Midbrain (tissue), 1 donor: ENCODE measurements around the gene FEV.

Source experiments
- DNase-seq: peaks from one replicate; lab custom pipeline; 2025; lab: John Stamatoyannopoulos, UW

The FEV gene

GRCh38 chr2:218985021-218985324, at the start of gene FEV:
FEV (minus strand) TSS chr2:218985184; CDS start chr2:218985075, 109 bp downstream.
- no peak for DNase-seq

DNA sequence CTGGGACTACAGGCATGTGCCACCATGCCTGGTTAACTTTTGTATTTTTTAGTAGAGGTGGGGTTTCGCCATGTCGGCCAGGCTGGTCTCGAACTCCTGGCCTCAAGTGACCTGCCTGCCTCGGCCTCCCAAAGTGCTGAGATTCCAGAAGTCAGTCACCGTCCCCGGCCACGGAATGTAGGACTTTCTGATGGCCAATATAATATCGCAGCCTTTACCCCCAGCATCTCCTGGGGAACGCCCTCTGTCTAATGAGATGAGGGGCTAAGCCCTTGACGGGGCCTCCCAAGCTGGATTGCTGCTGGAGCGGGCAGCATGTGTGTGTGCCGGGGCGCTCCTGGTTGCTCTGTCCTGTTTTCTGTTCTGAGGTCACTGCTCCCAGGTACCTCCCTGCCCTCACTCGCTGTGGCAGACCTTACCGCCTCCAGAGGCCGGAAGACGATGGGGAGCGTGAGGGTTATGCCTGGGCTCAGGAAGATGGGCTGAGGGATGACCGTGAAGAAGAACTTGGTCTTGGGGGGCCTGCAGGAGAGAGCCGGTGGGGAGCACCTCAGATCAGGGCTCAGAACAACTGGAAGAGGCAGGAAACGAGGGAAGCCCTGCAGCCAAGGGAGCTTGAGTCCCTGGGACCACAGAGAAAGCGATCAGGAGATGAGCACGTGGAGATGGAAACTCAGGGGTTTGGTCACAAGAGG, 47.2 kb upstream of the FEV start:
- DNase-seq, result no peak

DNA sequence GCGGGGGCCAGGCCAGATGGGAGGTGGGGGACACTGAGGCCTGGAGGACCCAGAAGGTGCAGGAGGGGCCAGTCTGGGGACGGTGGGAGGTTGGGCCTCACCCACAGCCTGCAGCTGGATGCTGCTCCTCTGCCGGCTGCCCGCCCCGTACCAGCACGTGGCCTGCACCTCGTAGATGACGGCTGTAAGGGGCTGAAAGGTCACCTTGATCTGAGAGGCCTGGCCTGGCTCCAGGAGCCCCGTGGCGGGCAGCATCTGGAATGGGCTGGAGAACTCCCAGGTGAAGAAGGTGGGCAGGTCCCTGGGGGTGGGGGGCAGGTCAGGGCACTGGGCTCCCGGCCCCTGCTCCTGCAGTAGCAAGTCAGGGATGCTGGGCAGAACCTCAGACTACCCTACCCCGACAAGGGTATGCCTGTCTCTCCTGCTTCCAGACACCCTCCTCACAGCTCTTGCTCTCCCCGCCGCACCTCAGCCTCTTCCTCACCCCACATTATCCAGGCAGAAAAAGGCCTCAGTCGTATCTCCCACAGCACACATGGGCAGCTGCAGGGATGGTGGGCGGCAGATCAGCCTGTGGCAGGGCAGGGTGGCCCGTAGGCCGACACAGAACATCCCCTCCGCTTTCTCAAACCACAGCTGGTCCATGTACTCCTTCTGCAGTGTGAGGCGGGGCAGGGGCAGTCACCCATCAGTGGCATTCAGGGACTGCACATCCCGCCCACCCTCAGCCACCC, 46.2 kb upstream of the FEV start:
- no peak for DNase-seq

DNA sequence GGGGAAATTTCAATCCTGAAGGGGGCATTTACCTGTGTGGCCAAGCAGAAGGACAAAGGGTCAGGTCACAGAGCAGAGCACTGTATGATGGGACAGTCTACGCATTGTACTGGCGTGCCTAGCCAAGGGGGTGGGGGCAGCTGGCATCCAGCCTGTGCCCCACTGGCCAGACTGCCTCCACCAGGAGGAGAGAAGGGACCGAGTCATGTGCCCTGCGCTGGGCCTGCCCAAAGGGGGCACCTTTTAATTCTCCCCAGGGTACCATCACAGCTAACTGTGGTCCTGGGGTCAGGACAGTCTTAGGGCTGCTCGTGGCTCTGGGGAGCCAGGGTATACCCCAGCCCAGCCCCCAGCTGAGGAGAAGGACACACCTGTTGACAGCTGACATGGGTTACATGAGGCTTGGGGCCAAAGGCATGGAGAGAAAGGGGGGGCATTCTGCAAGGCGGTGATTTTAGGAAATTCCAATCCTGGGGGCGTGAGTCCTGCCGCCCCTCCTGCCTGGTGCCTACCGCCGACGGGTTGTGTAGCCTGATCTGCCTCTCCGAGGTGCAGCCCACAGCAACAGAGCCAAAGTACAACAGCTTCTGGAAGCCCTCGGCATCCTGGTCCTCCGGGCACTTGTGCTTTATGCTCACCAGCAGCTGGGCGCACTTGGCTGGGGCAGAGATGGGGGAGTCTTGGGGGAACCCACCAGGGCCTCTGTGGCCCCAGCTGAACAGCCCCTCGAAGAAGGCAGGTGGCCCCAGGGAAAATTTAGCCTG, 45.4 kb upstream of the FEV start:
- DNase-seq, result no peak

- peak; percentile 79 for DNase-seq
Observed at GRCh38 chr2:219029829-219030165, 44.8 kb upstream of the FEV start.

DNA sequence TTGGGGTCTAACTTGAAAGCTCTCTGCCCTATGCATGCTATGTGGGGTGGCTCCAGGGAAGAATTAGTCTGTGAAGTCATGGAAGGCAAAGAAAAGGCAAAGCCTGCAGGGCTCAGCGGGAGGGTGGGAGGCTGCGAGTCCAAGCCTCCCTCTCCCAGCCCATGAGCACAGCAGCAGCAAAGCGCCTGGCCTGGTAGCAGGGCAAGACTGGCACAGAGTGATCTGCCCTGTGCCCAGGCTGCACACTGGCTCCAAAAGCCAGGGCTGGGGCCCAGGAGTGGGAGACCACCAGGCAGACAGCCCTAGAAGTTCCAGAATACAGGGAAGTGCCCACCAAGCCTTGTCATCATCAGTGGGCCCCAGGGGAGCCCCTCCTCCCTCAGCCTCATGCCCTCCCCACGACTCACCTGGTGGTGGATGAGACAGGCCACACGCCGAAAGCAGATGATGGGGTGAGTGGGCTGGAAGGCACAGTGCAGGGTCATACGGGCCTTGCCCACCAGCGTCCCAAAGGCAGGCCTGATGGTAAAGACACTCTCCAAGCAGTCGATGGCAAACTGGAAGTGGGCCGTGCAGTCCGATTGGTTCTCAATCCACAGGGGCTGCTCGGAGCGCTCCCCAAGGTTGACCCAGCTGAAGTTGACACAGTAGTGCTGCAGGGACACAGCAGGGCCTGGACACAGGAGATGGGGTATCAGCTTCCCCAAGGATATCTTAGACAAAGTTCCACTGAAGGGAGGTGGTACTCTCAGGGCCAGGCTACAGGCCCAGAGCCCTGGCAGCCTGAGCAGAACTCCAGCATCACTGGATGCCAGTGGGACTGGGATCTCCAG, 44.2 kb upstream of the FEV start:
- DNase-seq, result no peak

GRCh38 chr2:219028141-219028540, 43.2 kb upstream of the FEV start:
- no peak for DNase-seq

GRCh38 chr2:219027511-219028055, 42.6 kb upstream of the FEV start:
- no peak for DNase-seq

DNA sequence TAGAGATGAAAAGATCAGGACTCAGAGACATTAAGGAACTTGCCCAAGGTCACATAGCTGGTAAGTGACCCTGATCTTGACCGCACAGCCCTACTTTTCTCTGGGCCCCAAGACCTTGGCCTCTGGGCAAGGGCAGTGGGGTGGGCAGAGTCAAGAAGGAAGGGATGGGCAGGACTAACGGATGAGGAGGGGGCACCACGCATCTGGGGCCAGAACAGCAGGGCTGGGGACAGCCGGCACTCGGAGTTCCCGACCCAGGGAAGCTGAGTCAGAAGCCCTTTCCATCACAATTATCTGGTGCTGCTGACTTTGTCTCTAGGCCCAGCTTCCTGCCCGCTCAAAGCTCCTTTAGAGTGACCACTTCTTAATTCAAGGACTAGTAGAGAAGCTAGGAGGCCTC, 42.0 kb upstream of the FEV start:
- no peak for DNase-seq

DNA sequence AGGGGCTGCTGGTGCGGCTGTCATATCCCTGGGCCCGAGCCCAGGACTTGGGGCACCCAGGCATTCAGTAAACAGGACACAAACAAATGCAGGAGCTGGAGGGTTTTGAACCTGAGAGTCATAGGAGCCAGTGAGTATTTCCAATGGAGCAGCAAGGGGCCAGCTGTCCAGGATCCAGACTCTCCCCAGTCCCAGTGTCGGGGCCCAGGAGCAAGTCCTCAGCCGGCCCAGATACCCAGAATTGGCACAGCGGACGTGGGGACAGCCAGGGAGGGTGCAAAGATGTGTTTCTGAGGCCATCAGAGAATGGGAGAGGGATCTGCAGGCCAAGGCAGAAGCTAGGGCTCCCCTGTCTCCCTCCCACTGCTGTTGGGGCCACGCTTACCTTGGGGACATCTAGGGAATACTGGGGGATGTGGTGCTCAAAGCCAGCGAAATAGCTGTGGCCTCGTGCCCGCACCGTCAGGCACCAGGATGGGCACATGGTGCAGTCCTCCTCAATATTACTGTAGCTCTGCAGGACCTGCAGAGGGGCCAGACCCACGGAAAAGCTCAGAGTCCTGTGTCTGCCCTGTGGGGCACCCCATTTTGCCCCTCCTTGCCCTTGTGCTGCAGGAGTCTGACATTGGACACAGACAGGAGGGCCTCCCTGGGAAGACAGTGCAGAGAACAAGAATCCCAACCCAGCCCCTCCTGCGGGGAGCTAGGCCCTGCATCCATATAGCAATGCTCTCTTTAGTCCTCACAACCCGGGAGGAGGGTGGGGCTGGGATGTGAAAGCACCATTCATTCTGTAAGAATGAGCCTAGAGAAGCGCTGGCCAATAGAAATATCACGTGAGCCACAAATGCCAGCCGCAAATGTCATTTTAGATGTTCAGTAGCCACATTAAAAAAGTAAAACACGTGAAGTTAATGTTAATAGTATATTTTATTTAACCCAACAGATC, 40.9 kb upstream of the FEV start:
- DNase-seq, result peak; percentile 87

DNA sequence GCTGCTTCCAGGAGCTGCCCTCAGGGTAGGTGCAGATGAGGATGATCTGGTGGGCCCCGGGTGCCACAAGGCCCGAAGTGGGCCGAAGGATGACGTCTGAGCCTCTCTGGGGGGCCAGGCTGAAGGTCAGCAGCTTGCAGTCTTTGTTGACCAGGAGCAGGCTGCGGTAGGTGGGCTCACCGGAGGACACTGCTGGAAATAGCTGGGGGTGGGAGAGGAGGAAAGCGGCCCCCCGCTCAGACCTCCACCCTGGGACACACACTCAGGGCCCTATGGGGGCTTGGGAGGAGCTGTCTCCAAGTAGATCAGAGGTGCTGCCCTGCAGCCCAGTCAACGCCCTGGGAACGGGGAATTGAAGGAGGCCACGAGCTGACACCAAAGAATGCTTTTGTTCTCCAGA, 39.1 kb upstream of the FEV start:
- no peak for DNase-seq

DNA sequence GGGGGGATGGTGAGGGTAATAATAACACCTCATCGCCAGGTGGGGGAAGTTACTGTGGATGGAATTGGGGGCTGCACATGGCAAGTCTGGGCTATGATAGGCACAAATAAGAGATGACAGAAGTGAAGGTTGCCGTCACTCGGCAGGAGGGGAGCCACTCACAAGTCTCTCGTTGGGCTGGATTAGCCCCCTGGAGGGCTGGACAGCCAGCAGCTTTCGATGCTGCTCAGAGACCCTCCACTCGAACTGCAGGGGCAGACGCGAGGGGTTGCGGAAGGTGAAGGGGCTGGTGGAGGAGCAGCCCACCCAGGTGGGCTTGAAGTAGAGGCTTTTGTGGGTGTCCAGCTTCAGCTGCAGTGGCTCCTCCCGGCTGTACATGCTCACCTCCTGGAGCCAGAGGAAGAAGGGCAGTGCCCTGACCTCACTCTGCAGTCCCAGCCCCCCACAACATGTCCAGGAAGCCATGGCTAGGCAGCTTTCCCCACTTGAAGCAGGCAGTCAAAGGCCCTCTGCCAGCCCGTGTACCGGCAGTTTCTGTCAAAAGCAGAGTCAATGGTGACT, 38.1 kb upstream of the FEV start:
- no peak for DNase-seq

DNA sequence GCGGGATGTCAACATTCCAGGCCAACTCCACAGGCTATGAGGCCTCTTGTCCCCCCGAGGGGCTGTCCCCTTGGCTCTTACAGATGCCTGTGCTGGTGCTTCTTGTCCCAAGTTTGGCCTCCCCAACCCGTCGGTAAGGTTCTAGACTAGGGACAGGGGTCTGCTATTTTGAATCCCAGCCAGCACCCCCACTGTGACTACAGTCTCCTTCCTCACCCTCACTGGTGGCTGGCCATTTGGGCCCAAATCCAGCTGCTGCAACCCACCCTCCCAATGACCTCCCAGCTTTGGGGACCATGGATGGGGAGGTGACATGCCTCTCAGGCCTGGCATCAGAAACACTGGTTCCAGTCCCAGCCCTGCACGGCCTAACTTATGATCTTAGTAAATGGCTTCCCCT, 37.6 kb upstream of the FEV start:
- DNase-seq, result no peak

GRCh38 chr2:219022041-219022440, 37.1 kb upstream of the FEV start:
- no peak for DNase-seq

- DNase-seq, result no peak
Observed at GRCh38 chr2:219021591-219021990, 36.6 kb upstream of the FEV start.

DNA sequence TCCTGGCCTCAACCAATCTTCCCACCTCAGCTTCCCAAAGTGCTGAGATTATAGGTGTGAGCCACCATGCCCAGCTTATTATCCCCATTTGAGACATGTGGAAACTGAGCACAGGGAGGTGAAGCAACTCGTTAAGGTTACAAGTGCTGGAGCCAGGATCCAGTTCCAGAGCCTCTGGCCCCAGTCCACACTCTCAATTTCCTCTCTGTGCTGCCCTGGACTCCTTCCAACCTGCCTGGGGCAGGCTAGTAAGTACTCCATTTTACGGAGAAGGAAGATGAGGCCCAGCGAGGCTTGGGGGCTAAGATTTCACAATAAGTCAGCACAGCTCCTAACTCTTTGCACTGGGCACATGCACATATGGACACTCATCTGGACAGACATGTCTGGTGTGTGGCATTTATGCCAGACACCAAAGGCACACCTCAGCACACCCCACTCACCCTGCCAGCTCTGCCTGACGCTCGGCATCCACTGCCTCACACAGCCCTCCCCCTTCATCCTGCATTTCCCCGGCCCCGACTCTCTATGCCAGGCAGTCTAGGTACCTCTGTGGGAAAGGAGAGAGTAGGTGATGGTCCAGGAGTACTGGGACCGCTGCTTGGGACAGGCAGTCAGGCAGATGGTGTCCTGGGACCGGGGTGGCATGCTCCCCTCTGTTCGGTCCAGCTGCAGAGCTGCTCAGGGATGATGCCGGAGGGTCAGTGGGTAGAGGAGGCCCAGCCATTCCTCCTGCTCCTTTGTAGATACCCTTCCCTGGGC, 35.8 kb upstream of the FEV start:
- no peak for DNase-seq

DNA sequence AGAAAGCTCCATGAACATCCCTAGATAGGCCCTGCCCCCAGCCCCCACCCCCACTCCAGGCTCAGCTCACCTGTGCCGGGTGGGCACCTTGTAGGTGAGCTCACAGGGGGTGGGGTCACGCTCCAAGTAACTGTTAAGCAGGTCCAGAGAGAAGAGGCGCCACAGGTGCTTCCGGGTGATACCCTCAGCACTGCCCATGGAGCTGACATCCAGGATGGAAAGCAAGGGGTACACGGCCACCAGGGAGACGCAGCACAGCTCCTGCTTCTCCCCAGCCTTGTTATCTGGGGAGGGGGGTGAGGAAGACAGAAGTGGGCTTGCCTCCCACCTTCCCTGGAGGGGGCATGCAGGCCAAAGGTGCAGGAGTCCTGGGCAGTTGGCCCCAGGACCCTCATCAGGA, 34.5 kb upstream of the FEV start:
- no peak for DNase-seq

DNA sequence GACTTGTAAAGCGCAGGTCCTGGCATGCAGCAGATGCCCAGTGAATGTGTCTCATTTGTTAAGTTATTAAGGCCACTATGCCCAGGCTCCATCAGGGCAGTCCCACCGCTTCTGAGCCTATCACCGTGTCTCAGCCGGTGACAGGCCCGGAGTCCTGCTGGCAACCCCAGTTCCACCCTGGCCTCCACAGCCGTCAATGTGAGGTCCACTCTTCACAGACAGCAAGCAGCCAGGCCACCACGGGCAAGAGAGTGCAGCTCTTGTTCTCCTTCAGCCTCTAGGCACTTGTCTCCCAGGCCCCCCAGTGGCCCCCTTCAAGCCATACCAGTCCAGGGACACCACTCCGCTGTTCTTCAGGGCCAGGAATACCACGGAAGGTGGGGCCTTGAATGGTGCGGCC, 33.7 kb upstream of the FEV start:
- DNase-seq, result no peak

GRCh38 chr2:219018286-219018685, 33.3 kb upstream of the FEV start:
- no peak for DNase-seq
